Measurements from ENCODE around the gene DAW1. TPM values are rescaled to one million over a fixed set of nuclear protein-coding genes. Genes with fewer than 3 reads are reported as not detected.

Gene DAW1
- polyA plus RNA-seq, 1 of the 3 experiments (the other 2 are of a cell fraction), result 1.2 TPM

DNA sequence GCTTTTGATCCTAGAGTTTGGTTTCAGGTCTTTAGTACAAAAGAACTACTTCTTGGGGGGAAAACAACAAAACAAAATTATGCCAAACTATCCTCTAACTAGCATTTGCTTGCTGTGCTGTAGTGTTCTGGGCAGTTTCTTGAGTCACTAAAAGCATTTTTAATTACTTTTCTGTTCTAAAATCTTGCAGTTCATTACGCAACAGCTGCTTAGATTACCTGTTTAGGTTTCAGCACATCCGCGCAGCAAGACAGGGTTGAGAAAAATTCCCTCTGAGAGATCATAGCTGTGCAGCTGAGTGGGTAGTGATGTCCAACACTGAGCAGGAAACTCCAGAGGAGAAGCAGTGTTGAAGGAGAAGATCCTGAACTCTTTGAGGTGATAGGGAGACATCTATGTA is 9.0 kb downstream of the DAW1 start:
- DNase-seq, result no peak
- no peak overlapping the region for H3K9ac ChIP-seq
- H2AFZ ChIP-seq (ENCODE audit: low read depth), result no peak overlapping the region
- no peaks in the 10 kb centered on the region for H4K20me1 ChIP-seq (ENCODE audit: insufficient read depth)
- peaks cover 24% of the 10 kb centered on the region for H3F3A ChIP-seq (replicated peaks; ENCODE audit: insufficient read depth)
- H3K27ac ChIP-seq (ENCODE audit: low read depth in 2 of 2, low read length in 1 of 2), result no peak overlapping the region
- 95% methylated on average over 3 of the region's 3 CpGs for WGBS (ENCODE audit: low lambda C conversion rate)
- POLR2A ChIA-PET, result no interaction called here
- no peaks in the 10 kb centered on the region for H3K9me3 ChIP-seq
- no peaks in the 10 kb centered on the region for H3K27me3 ChIP-seq (ENCODE audit: insufficient read depth)
- CTCF ChIA-PET, result interaction anchor here (1.2 to 6.0 kb wide), 2 partner anchors 7 to 10 kb away, joined by 3 to 26 read pairs; no protein-coding TSS in a partner anchor
- TF ChIP-seq MXI1 (IDR thresholded peaks at IDR 0.05; ENCODE audit: low read depth, low read length), result no peak
- TF ChIP-seq, protein P1, sequence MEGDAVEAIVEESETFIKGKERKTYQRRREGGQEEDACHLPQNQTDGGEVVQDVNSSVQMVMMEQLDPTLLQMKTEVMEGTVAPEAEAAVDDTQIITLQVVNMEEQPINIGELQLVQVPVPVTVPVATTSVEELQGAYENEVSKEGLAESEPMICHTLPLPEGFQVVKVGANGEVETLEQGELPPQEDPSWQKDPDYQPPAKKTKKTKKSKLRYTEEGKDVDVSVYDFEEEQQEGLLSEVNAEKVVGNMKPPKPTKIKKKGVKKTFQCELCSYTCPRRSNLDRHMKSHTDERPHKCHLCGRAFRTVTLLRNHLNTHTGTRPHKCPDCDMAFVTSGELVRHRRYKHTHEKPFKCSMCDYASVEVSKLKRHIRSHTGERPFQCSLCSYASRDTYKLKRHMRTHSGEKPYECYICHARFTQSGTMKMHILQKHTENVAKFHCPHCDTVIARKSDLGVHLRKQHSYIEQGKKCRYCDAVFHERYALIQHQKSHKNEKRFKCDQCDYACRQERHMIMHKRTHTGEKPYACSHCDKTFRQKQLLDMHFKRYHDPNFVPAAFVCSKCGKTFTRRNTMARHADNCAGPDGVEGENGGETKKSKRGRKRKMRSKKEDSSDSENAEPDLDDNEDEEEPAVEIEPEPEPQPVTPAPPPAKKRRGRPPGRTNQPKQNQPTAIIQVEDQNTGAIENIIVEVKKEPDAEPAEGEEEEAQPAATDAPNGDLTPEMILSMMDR (IDR thresholded peaks at IDR 0.05), result no peak
- no peak for TF ChIP-seq GATA2 (CRISPR knock-in tag; IDR thresholded peaks at IDR 0.05)
- no peak for TF ChIP-seq FOXJ3 (CRISPR knock-in tag; IDR thresholded peaks at IDR 0.05)
- no peak for TF ChIP-seq RAD21 (IDR thresholded peaks at IDR 0.05; ENCODE audit: low read length)
- no peak for TF ChIP-seq RCOR1 (IDR thresholded peaks at IDR 0.05; ENCODE audit: low read length)
- TF ChIP-seq, protein P2, sequence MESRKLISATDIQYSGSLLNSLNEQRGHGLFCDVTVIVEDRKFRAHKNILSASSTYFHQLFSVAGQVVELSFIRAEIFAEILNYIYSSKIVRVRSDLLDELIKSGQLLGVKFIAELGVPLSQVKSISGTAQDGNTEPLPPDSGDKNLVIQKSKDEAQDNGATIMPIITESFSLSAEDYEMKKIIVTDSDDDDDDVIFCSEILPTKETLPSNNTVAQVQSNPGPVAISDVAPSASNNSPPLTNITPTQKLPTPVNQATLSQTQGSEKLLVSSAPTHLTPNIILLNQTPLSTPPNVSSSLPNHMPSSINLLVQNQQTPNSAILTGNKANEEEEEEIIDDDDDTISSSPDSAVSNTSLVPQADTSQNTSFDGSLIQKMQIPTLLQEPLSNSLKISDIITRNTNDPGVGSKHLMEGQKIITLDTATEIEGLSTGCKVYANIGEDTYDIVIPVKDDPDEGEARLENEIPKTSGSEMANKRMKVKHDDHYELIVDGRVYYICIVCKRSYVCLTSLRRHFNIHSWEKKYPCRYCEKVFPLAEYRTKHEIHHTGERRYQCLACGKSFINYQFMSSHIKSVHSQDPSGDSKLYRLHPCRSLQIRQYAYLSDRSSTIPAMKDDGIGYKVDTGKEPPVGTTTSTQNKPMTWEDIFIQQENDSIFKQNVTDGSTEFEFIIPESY (IDR thresholded peaks at IDR 0.05; ENCODE audit: borderline replicate concordance, low read depth), result no peak
- no peaks in the 10 kb centered on the region for H3K36me3 ChIP-seq (replicated peaks in 1 of 2; ENCODE audit: control insufficient read depth in 1 of 2, insufficient read depth in 2 of 2, low read length in 1 of 2)
- H3K79me2 ChIP-seq (ENCODE audit: insufficient read depth), result no peaks in the 10 kb centered on the region
- H3K9me2 ChIP-seq, result no peaks in the 10 kb centered on the region
- H3K4me1 ChIP-seq (ENCODE audit: control insufficient read depth in 1 of 2, insufficient read depth in 2 of 2, low read depth in 1 of 2, low read length in 1 of 2), result peaks cover 0 to 28% of the 10 kb centered on the region in 2 experiments; a peak in 2 of 4 replicates
- no peak overlapping the region for H3K4me2 ChIP-seq
- H3K4me3 ChIP-seq (ENCODE audit: low read depth in 2 of 2, low read length in 1 of 2), result no peak overlapping the region

DNA sequence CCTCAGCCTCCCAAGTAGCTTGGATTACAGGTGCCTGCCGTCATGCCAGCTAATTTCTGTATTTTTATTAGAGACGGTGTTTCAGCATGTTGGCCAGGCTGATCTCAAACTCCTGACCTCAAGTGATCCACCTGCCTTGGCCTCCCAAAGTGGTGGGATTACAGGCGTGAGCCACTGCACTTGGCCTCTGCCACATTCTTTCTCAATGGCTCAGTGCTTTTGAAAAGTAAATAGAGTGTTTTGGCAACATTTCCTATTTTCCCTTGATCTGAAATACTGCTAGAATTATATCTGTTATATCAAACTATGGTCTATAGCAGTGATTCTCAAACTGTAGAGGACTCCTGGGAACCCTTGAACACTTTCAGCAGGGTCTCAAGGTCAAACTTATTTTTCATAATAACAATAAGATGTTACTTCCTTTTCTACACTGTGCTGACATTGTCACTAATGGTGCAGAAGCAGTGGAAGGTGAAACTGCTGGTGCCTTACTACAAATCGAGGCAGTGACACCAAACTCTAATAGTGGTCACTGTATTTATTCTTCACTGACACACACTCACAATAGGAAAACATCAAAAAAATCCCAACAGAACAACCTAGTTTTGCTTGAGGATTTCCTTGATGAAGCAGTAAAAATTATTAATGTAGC is 10.6 kb downstream of the DAW1 start:
- Histone ChIP-seq H2AFZ (ENCODE audit: low read depth) (peak overlapping the region; percentile 60; the same call in 1 of the 2 replicates), H3K79me2 (ENCODE audit: insufficient read depth) (no peaks in the 10 kb centered on the region), H3K36me3 (replicated peaks in 1 of 2; ENCODE audit: control insufficient read depth in 1 of 2, insufficient read depth in 2 of 2, low read length in 1 of 2) (no peaks in the 10 kb centered on the region), H3K9me2 (no peaks in the 10 kb centered on the region), H3K27me3 (ENCODE audit: insufficient read depth) (no peaks in the 10 kb centered on the region), H3K9ac (no peak overlapping the region), H3F3A (replicated peaks; ENCODE audit: insufficient read depth) (peaks cover 9% of the 10 kb centered on the region), H4K20me1 (ENCODE audit: insufficient read depth) (no peaks in the 10 kb centered on the region), H3K4me1 (ENCODE audit: control insufficient read depth in 1 of 2, insufficient read depth in 2 of 2, low read depth in 1 of 2, low read length in 1 of 2) (peaks cover 0 to 14% of the 10 kb centered on the region in 2 experiments; a peak in 1 of 4 replicates), H3K9me3 (no peaks in the 10 kb centered on the region), H3K4me3 (ENCODE audit: low read depth in 2 of 2, low read length in 1 of 2) (no peak overlapping the region), H3K27ac (ENCODE audit: low read depth in 2 of 2, low read length in 1 of 2) (no peak overlapping the region), H3K4me2 (no peak overlapping the region)
- WGBS (ENCODE audit: low lambda C conversion rate), result 49% methylated on average over 4 of the region's 4 CpGs
- DNase-seq, result no peak
- ChIA-PET CTCF (interaction anchor here (6.0 kb wide), 1 partner anchor 9 kb away, joined by 26 read pairs; no protein-coding TSS in a partner anchor), POLR2A (no interaction called here)
- TF ChIP-seq TCF12 (IDR thresholded peaks at IDR 0.05) (no peak), RFX5 (IDR thresholded peaks at IDR 0.05; ENCODE audit: low read length) (no peak), NRF1 (IDR thresholded peaks at IDR 0.05; ENCODE audit: low read depth, low read length) (no peak), RXRA (IDR thresholded peaks at IDR 0.05; ENCODE audit: borderline replicate concordance, low read depth) (no peak), GATA2 (CRISPR knock-in tag; IDR thresholded peaks at IDR 0.05) (no peak), ELF1 (IDR thresholded peaks at IDR 0.05) (no peak), FOXJ3 (CRISPR knock-in tag; IDR thresholded peaks at IDR 0.05) (no peak), MEF2A (IDR thresholded peaks at IDR 0.05; ENCODE audit: borderline replicate concordance, low read depth) (no peak), TAF1 (IDR thresholded peaks at IDR 0.05; ENCODE audit: borderline replicate concordance, low read depth, low read length) (no peak), POLR2AphosphoS5 (IDR thresholded peaks at IDR 0.05; ENCODE audit: low read depth, low read length) (no peak), FOSL2 (IDR thresholded peaks at IDR 0.05; ENCODE audit: borderline replicate concordance, low read depth) (no peak)
- TF ChIP-seq, protein P3, sequence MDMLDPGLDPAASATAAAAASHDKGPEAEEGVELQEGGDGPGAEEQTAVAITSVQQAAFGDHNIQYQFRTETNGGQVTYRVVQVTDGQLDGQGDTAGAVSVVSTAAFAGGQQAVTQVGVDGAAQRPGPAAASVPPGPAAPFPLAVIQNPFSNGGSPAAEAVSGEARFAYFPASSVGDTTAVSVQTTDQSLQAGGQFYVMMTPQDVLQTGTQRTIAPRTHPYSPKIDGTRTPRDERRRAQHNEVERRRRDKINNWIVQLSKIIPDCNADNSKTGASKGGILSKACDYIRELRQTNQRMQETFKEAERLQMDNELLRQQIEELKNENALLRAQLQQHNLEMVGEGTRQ (IDR thresholded peaks at IDR 0.05; ENCODE audit: borderline replicate concordance, low read depth, low read length), result no peak
- TF ChIP-seq, protein P4, sequence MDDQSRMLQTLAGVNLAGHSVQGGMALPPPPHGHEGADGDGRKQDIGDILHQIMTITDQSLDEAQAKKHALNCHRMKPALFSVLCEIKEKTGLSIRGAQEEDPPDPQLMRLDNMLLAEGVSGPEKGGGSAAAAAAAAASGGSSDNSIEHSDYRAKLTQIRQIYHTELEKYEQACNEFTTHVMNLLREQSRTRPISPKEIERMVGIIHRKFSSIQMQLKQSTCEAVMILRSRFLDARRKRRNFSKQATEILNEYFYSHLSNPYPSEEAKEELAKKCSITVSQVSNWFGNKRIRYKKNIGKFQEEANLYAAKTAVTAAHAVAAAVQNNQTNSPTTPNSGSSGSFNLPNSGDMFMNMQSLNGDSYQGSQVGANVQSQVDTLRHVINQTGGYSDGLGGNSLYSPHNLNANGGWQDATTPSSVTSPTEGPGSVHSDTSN (IDR thresholded peaks at IDR 0.05), result no peak
- TF ChIP-seq, protein P5, sequence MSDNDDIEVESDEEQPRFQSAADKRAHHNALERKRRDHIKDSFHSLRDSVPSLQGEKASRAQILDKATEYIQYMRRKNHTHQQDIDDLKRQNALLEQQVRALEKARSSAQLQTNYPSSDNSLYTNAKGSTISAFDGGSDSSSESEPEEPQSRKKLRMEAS (IDR thresholded peaks at IDR 0.05; ENCODE audit: low read depth), result no peak
- TF ChIP-seq, protein P2 (IDR thresholded peaks at IDR 0.05; ENCODE audit: borderline replicate concordance, low read depth), result no peak

Measured in SK-N-SH (cell line).